ENCODE data around the gene LITAF. TPM values are rescaled to one million over a fixed set of nuclear protein-coding genes. Genes with fewer than 3 reads are reported as not detected.
A peak's percentile ranks its signal among the peaks of the same experiment; 100 is the strongest.
"Not testable (repeated sequence)": the region's sequence is repeated elsewhere in the genome, so short reads cannot be mapped to it uniquely, and the experiment has no call there.

Gene LITAF
- total RNA-seq, 2 experiments from 2014 or later, result 171 to 174 TPM

DNA sequence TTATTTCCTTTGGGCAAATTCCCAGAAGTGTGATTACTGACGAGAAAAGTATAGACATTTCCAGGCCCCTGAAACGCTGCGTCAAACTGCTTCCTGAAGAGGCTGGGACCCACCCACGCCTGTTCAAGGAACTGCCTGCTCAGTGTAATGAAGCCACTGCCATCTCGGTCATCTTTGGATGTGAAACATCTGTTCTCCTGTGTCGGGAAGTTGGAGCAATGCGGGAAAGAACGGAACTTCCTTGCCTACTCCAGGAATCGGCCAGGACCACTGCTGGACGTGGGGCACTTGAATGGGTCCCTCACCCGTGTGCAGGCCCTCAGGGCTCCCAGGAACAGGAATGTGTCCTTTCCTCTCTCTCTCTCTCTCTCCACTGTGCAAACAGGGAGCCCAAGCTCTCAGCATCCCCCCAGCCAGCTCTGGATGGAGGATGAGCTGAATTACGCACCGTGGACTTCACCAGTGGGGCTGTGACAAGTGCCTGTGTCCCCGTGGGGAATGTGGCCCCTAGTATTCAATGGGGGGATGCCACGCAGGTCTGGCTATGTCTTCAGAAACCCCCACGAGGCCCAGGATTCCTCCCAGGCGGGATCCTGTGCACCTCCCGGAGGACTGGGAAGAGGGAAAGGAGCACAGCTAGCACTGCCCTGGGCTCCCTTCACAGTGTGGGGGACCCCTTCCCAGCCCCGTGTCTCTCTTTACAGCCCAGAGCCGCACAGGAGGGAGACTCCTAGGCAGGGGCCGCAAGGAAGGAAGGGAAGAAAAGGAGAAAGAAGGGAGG, 18.3 kb upstream of the LITAF start:
- CTCF ChIA-PET, result no interaction called here
- intact Hi-C loops (cut with micrococcal nuclease), result no loop called here
- no peaks in the 10 kb centered on the region for H3K36me3 Mint-ChIP-seq (ENCODE audit: low read depth)
- no peak overlapping the region for H3K4me3 Mint-ChIP-seq
- peaks cover 3% of the 10 kb centered on the region for H3K4me1 Mint-ChIP-seq (ENCODE audit: low read depth)
- no peak for DNase-seq
- H3K9me3 Mint-ChIP-seq, result no peaks in the 10 kb centered on the region
- H3K27me3 Mint-ChIP-seq (ENCODE audit: low read depth), result no peaks in the 10 kb centered on the region
- no peak overlapping the region for H3K27ac Mint-ChIP-seq

DNA sequence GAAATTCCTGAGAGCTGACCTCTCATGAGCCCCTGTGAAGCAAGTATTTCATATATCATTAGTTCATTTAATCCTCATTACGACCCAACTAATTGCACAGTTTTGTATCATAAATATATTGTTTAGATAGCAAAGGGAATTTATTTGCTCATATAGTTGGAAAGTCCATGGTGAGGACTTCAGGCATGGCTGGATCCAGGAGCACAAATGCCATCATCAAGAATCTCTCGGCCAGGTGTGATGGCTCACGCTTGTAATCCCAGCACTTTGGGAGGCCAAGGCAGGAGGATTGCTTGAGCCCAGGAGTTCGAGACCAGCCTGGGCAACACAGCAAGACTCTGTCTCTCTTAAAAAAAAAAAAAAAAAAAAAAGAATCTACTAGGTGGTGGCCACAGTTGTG, 17.6 kb upstream of the LITAF start:
- H3K4me1 Mint-ChIP-seq (ENCODE audit: low read depth); H3K36me3 Mint-ChIP-seq (ENCODE audit: low read depth); H3K27ac Mint-ChIP-seq; DNase-seq; H3K4me3 Mint-ChIP-seq; H3K27me3 Mint-ChIP-seq (ENCODE audit: low read depth); intact Hi-C loops (cut with micrococcal nuclease); H3K9me3 Mint-ChIP-seq: not testable (repeated sequence)
- CTCF ChIA-PET, result interaction anchor here (0.7 kb wide), 1 partner anchor 36 kb away, joined by 3 read pairs; no protein-coding TSS in a partner anchor

DNA sequence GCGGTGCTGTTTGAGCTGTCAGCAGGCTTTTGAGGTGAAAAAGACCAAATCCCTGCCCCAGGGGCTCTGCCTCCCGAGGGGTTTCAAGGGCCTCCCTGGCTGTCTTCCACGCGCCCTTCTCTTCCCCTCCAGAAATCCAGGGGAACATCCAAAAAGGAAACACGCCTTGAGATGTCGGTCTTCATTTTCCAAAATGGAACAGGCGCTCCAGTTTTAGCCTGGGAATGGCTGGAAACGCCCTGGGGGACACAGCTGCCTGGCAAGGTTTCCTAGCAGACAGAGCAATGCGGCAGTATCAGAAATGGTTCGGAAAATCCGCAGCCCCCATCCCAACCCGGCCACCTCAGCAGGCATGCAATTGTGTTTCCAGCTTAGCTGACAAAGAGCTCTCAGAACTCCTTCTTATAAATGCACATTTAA, 16.6 kb upstream of the LITAF start:
- CTCF ChIA-PET, result no interaction called here
- no peak overlapping the region for H3K27ac Mint-ChIP-seq
- H3K27me3 Mint-ChIP-seq (ENCODE audit: low read depth), result no peaks in the 10 kb centered on the region
- H3K4me3 Mint-ChIP-seq, result no peak overlapping the region
- no peak for DNase-seq
- intact Hi-C loops (cut with micrococcal nuclease), result no loop called here
- no peaks in the 10 kb centered on the region for H3K4me1 Mint-ChIP-seq (ENCODE audit: low read depth)
- H3K36me3 Mint-ChIP-seq (ENCODE audit: low read depth), result no peaks in the 10 kb centered on the region
- no peaks in the 10 kb centered on the region for H3K9me3 Mint-ChIP-seq

DNA sequence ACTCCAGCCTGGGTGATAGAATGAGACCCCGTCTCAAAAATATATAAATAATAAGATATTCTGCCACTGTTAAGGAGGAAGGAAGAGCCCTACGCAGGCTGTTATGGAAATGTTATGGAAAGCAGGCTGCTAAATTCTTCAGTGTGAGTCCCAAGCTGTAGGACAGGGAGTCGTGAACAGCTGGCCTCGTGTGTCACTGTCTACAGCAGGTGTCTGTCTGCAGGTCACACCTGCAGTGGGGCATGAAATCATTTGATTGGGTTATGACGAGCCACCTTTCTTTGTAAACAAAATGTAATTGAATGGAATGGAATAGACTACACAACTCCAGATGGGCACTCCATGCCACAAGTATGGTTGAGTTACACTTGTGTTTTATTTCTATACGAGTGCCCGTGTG, 15.6 kb upstream of the LITAF start:
- no peaks in the 10 kb centered on the region for H3K36me3 Mint-ChIP-seq (ENCODE audit: low read depth)
- no peaks in the 10 kb centered on the region for H3K27me3 Mint-ChIP-seq (ENCODE audit: low read depth)
- peaks cover 7% of the 10 kb centered on the region for H3K4me1 Mint-ChIP-seq (ENCODE audit: low read depth)
- no peak overlapping the region for H3K4me3 Mint-ChIP-seq
- intact Hi-C loops (cut with micrococcal nuclease), result no loop called here
- H3K9me3 Mint-ChIP-seq, result no peaks in the 10 kb centered on the region
- no peak overlapping the region for H3K27ac Mint-ChIP-seq
- no peak for DNase-seq
- CTCF ChIA-PET, result no interaction called here

DNA sequence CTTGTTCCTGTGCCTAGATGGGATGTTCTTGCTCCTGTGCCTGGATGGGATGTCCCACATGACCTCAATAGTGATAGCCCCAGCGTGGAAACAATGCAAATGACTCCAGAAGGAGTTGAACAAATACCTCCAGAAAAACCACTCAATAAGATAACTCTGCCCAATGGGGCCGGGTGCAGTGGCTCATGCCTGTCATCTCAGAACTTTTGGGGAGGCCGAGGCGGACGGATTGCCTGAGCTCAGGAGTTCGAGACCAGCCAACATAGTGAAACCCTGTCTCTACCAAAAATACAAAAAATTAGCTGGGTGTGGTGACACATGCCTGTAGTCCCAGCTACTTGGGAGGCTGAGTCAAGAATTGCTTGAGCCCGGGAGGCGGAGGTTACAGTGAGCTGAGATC, 15.2 kb upstream of the LITAF start:
- Mint-ChIP-seq H3K36me3 (ENCODE audit: low read depth) (no peaks in the 10 kb centered on the region), H3K27me3 (ENCODE audit: low read depth) (no peaks in the 10 kb centered on the region), H3K4me3 (no peak overlapping the region), H3K4me1 (ENCODE audit: low read depth) (peaks cover 11% of the 10 kb centered on the region), H3K27ac (no peak overlapping the region), H3K9me3 (no peaks in the 10 kb centered on the region)
- DNase-seq, result no peak
- intact Hi-C loops (cut with micrococcal nuclease), result no loop called here
- CTCF ChIA-PET, result no interaction called here

DNA sequence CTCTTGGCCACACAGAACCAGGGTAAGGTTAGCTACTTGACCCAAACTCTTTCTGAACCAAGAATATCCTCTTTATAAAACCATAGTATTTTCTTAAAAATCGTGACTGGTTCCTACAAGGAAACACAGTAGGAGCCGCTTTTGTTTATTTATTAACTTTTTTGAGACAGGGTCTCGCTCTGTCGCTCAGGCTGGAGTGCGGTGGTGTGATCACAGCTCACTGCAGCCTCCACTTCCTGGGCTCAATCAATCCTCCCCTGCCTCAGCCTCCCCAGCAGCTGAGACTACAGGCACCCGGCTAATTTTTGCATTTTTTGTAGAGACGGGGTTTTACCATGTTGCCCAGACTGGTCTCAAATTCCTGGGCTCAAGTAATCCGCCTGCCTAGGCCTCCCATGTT, 14.7 kb upstream of the LITAF start:
- Mint-ChIP-seq H3K4me3 (no peak overlapping the region), H3K27ac (no peak overlapping the region), H3K27me3 (ENCODE audit: low read depth) (no peaks in the 10 kb centered on the region), H3K9me3 (no peaks in the 10 kb centered on the region), H3K4me1 (ENCODE audit: low read depth) (peaks cover 13% of the 10 kb centered on the region), H3K36me3 (ENCODE audit: low read depth) (no peaks in the 10 kb centered on the region)
- DNase-seq, result no peak
- CTCF ChIA-PET, result no interaction called here
- intact Hi-C loops (cut with micrococcal nuclease), result no loop called here

DNA sequence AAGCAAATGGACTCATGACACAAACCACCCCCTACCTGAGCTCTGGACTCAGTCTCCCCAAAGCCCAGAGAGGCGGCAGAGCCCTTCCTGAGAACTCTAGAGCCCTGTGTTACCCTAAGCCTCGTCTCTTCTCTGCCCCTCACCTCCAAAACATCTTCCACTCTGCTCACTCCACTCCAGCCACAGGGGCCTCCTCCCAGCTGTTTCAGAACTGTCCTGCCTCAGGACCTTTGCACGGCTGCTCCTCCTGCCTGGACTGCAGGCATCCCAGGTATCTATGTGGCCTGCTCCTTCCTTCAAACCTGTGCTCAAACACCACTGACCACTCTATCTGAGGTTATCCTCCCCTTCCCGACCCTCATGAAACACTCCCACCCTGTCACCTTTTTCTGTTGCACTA, 12.9 kb upstream of the LITAF start:
- H3K4me1 Mint-ChIP-seq (ENCODE audit: low read depth), result peaks cover 19% of the 10 kb centered on the region
- H3K27ac Mint-ChIP-seq, result no peak overlapping the region
- no peak overlapping the region for H3K4me3 Mint-ChIP-seq
- intact Hi-C loops (cut with micrococcal nuclease), result no loop called here
- no peak for DNase-seq
- no peaks in the 10 kb centered on the region for H3K9me3 Mint-ChIP-seq
- H3K27me3 Mint-ChIP-seq (ENCODE audit: low read depth), result no peaks in the 10 kb centered on the region
- CTCF ChIA-PET, result interaction anchor here (0.9 kb wide), 1 partner anchor 187 kb away, joined by 3 read pairs; no protein-coding TSS in a partner anchor
- no peaks in the 10 kb centered on the region for H3K36me3 Mint-ChIP-seq (ENCODE audit: low read depth)

DNA sequence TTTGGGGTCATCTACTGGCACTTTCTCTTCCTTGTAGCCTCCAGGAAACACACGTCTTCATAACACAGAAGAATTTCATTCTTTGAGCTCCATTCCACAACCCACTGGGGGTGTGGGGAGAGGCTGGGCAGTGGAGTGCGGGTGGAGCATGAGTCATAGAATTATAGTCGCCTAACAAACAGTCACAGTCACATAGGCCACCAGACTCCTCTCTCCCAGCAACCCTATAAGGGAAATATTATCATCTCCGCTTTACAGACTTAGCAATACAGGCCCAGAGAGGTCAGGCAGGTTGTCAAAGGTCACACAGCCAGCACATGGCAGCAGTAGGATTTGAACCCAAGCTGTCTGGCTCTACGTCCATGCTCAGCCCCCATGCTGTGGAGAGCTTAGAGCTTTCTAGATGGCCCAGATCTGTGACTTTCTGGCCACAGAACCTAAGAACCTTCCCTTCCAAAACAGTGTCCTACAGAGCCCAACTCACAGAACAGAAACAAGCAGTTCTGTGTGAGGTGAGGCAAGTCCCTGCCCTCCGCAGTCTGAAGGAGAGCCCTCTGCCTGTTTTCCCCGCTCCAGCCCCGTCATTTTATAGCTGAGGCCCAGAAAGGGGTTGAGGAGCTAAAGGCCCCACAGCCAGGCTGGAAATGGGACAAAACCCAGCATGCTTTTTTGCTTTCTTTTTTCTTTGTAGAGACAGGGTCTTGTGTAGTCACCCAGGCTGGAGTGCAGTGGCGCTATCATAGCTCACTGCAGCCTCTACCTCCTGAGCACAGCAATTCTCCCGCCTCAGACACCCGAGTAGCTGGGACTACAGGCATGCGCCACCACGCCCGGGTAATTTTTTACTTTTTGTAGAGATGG, 10.7 kb upstream of the LITAF start:
- CTCF ChIA-PET, result interaction anchor here (0.7 to 1.9 kb wide), 4 partner anchors 11 to 24 kb away, joined by 3 to 4 read pairs (median 3); no protein-coding TSS in a partner anchor
- H3K36me3 Mint-ChIP-seq (ENCODE audit: low read depth), result no peaks in the 10 kb centered on the region
- intact Hi-C loops (cut with micrococcal nuclease), result no loop called here
- peak; percentile 30 for DNase-seq
- H3K4me1 Mint-ChIP-seq (ENCODE audit: low read depth), result peaks cover 19% of the 10 kb centered on the region
- H3K27me3 Mint-ChIP-seq (ENCODE audit: low read depth), result no peaks in the 10 kb centered on the region
- no peak overlapping the region for H3K4me3 Mint-ChIP-seq
- peak overlapping the region; percentile 13 for H3K27ac Mint-ChIP-seq
- H3K9me3 Mint-ChIP-seq, result no peaks in the 10 kb centered on the region

DNA sequence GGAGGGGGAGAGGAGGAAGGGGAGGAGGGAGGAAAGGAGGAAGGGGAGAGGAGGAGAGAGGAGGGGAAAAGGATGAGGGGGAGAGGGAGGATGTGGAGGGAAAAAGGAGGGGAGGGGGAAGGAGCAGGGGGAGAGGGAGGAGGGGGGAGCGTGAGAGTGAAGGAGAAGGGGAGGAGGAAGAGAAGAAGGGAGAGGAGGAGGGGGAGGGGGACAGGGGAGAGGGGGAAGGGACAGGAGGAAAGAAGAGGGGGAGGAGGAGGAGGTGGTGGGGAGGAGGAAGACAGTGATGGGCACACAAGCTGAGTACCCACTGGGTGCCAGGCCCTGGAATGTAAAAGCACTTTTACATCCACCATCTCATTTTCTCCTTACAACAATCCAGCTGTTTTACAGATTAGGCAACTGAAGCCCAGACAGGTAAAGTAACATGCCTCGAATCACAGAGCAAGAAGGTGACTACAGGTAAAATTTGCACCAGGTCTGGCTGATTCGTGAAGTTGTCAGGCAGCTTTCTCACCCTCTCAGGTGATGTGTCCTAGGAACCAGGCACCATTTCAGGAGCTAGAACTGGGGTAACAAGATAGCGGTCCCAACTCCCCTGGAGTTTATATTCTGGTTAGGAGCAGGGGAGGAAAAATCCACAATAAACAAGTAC, 10.0 kb upstream of the LITAF start:
- Mint-ChIP-seq H3K4me3 (no peak overlapping the region), H3K4me1 (ENCODE audit: low read depth) (peaks cover 19% of the 10 kb centered on the region), H3K27me3 (ENCODE audit: low read depth) (no peaks in the 10 kb centered on the region), H3K9me3 (no peaks in the 10 kb centered on the region), H3K36me3 (ENCODE audit: low read depth) (no peaks in the 10 kb centered on the region), H3K27ac (no peak overlapping the region)
- CTCF ChIA-PET, result interaction anchor here (0.8 to 1.9 kb wide), 3 partner anchors 11 to 22 kb away, joined by 3 to 4 read pairs (median 3); no protein-coding TSS in a partner anchor
- no peak for DNase-seq
- intact Hi-C loops (cut with micrococcal nuclease), result no loop called here

DNA sequence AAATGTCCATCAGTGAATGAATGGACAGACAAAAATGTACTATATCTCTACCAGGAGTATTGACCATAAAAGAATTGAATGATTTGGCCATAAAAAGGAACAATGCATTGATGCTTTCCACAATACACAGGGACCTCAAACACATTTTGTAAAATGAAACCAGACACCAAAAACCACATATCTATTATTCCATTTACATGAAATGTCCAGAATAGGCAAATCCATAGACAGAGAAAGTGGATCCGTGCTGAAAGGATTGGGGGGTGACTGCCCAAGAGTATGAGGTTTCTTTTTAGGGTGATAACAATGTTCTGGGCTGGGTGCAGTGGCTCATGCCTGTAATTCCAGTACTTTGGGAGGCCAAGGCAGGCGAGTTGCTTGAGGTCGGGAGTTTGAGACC, 6.9 kb upstream of the LITAF start:
- Mint-ChIP-seq H3K4me1 (ENCODE audit: low read depth) (peaks cover 19% of the 10 kb centered on the region), H3K27ac (no peak overlapping the region), H3K9me3 (no peaks in the 10 kb centered on the region), H3K27me3 (ENCODE audit: low read depth) (no peaks in the 10 kb centered on the region), H3K36me3 (ENCODE audit: low read depth) (no peaks in the 10 kb centered on the region), H3K4me3 (no peak overlapping the region)
- CTCF ChIA-PET, result interaction anchor here (0.6 kb wide), 1 partner anchor 218 kb away, joined by 3 read pairs; no protein-coding TSS in a partner anchor
- no peak for DNase-seq
- intact Hi-C loops (cut with micrococcal nuclease), result no loop called here

DNA sequence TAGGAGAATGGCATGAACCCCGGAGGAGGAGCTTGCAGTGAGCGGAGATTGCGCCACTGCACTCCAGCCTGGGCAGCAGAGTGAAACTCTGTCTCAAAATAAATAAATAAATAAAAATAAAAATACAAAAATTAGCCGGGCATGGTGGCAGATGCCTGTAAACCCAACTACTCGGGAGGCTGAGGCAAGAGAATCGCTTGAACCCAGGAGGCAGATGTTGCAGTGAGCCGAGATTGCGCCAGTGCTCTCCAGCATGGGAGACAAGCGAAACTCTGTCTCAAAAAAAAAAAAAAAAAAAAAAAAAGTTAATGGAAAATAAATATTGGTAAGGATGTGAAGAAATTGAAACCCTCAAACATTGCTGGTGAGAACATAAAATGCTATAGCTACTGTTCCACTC, 6.4 kb upstream of the LITAF start:
- intact Hi-C loops (cut with micrococcal nuclease); H3K9me3 Mint-ChIP-seq; H3K36me3 Mint-ChIP-seq (ENCODE audit: low read depth); H3K27me3 Mint-ChIP-seq (ENCODE audit: low read depth); H3K4me3 Mint-ChIP-seq; DNase-seq; H3K27ac Mint-ChIP-seq: not testable (repeated sequence)
- CTCF ChIA-PET, result interaction anchor here (0.6 kb wide), 1 partner anchor 218 kb away, joined by 3 read pairs; no protein-coding TSS in a partner anchor
- H3K4me1 Mint-ChIP-seq (ENCODE audit: low read depth), result peaks cover 17% of the 10 kb centered on the region

DNA sequence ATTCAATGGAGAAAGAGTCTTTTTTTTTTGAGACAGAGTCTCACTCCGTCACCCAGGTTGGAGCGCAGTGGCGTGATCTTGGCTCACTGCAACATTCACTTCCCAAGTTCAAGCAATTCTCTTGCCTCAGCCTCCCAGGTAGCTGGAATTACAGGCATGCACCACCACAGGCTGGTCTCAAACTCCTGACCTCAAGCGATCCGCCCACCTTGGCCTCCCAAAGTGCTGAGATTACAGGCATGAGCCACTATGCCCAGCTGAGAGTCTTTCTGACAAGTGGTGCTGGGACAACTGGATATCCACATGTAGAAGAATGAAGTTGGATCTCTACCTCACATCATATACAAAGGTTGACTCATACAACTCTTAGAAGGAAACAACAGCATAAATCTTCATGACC, 4.9 kb upstream of the LITAF start:
- not testable (repeated sequence) for H3K36me3 Mint-ChIP-seq (ENCODE audit: low read depth)

More for the DNA sequence above, 4.9 kb upstream of the LITAF start:
- CTCF ChIA-PET, result interaction anchor here (0.6 kb wide), 1 partner anchor 284 kb away, joined by 3 read pairs; no protein-coding TSS in a partner anchor
- H3K27me3 Mint-ChIP-seq (ENCODE audit: low read depth); H3K4me3 Mint-ChIP-seq; DNase-seq; intact Hi-C loops (cut with micrococcal nuclease); H3K9me3 Mint-ChIP-seq; H3K27ac Mint-ChIP-seq: not testable (repeated sequence)
- peaks cover 14% of the 10 kb centered on the region for H3K4me1 Mint-ChIP-seq (ENCODE audit: low read depth)
